Common myeloid progenitor, CD34-positive (primary cell): ENCODE measurements around the gene NR2E1.

Experiments used
- CTCF ChIA-PET: fragments of 350-600 bp; sonication (Branson Sonifier 250); formaldehyde crosslinking; loops from one replicate; lab custom pipeline; 2021; ENCODE audit warnings: antibody characterized with exemption; lab: Charles Lee
- POLR2A ChIA-PET: fragments of 350-600 bp; sonication (Branson Sonifier 250); formaldehyde crosslinking; loops from one replicate; lab custom pipeline; 2021; ENCODE audit warnings: antibody characterized with exemption; lab: Charles Lee
- DNase-seq, 3 donors: peaks; one replicate each; pipeline versions ENCODE4 v3.0.0 to v3.0.0-alpha.2; 2013
- H3K27ac ChIP-seq, 2 experiments: 1 replicate in 1 of 2; 2 replicates in 1 of 2; pipeline ENCODE4 v1.7.0; 2013; ENCODE audit warnings: inconsistent platforms in 2 of 2, low read length in 2 of 2, mild to moderate bottlenecking in 2 of 2, low read depth in 1 of 2, moderate library complexity in 1 of 2; ENCODE audit not compliant: severe bottlenecking in 2 of 2, insufficient read depth in 1 of 2, poor library complexity in 1 of 2
- H3K27me3 ChIP-seq, 5 experiments: replicated peaks in 2 of 5; 1 replicate in 3 of 5; 2 replicates in 2 of 5; pipeline versions ENCODE4 v1.6.1 to v1.7.0; 2013; ENCODE audit warnings: low read length in 4 of 5, mild to moderate bottlenecking in 2 of 5, moderate library complexity in 2 of 5, inconsistent platforms in 1 of 5; ENCODE audit not compliant: insufficient read depth in 5 of 5, control insufficient read depth in 4 of 5
- H3K36me3 ChIP-seq, 4 experiments: 1 replicate in 2 of 4; 2 replicates in 2 of 4; pipeline versions ENCODE4 v1.6.1 to v1.7.0; 2013; ENCODE audit warnings: low read length in 3 of 4, control low read depth in 1 of 4, mild to moderate bottlenecking in 1 of 4; ENCODE audit not compliant: control insufficient read depth in 4 of 4, insufficient read depth in 4 of 4
- H3K4me1 ChIP-seq, 4 experiments: 1 replicate in 3 of 4; 2 replicates in 1 of 4; pipeline versions ENCODE4 v1.6.1 to v1.7.1; 2013; ENCODE audit warnings: low read length in 3 of 4, mild to moderate bottlenecking in 3 of 4, control low read depth in 1 of 4, inconsistent platforms in 1 of 4, moderate library complexity in 1 of 4; ENCODE audit not compliant: control insufficient read depth in 4 of 4, insufficient read depth in 4 of 4; ENCODE audit errors: control extremely low read depth in 1 of 4
- H3K4me3 ChIP-seq, 7 experiments: 1 replicate in 4 of 7; 2 replicates in 3 of 7; pipeline versions ENCODE4 v1.5.1 to v1.7.0; 2013; ENCODE audit warnings: mild to moderate bottlenecking in 7 of 7, low read length in 6 of 7, moderate library complexity in 6 of 7, inconsistent platforms in 2 of 7, low read depth in 2 of 7, control low read depth in 1 of 7; ENCODE audit not compliant: insufficient read depth in 4 of 7, control insufficient read depth in 1 of 7; ENCODE audit errors: extremely low read depth in 1 of 7
- H3K9me3 ChIP-seq, 5 experiments: 1 replicate in 4 of 5; 2 replicates in 1 of 5; pipeline versions ENCODE4 v1.6.1 to v1.7.1; 2013; ENCODE audit warnings: low read length in 4 of 5, mild to moderate bottlenecking in 2 of 5, inconsistent platforms in 1 of 5, low read depth in 1 of 5, moderate library complexity in 1 of 5; ENCODE audit not compliant: control insufficient read depth in 4 of 5, insufficient read depth in 2 of 5; ENCODE audit errors: control extremely low read depth in 1 of 5
- WGBS: methylation state at CpG from one replicate; pipeline ENCODE4 v1.1.5; 2013; ENCODE audit not compliant: insufficient coverage; 5-methylcytosine and 5-hydroxymethylcytosine counted together

The NR2E1 gene

GRCh38 chr6:108170332-108171290 lies 4.8 kb downstream of the NR2E1 start:
- POLR2A ChIA-PET = no interaction called here
- H3K4me3 ChIP-seq = no peak overlapping the region

GRCh38 chr6:108171291-108171917 lies 5.6 kb downstream of the NR2E1 start:
- Histone ChIP-seq H3K9me3 (no peaks in the 10 kb centered on the region), H3K27me3 (peaks cover 16 to 100% (median 73%) of the 10 kb centered on the region in 5 experiments), H3K27ac (no peak overlapping the region), H3K36me3 (no peaks in the 10 kb centered on the region), H3K4me3 (no peak overlapping the region), H3K4me1 (peaks cover 0 to 53% (median 47%) of the 10 kb centered on the region in 4 experiments)
- ChIA-PET CTCF (interaction anchor here (0.8 to 1.6 kb wide), 2 partner anchors 9 to 12 kb away, joined by 3 to 4 read pairs; no protein-coding TSS in a partner anchor), POLR2A (no interaction called here)
- DNase-seq = no peak
- WGBS = 13% methylated on average over 17 of the region's 21 CpGs

More at GRCh38 chr6:108170332-108171290, 4.8 kb downstream of the NR2E1 start:
- 13% methylated on average over 21 of the region's 31 CpGs for WGBS
- Histone ChIP-seq H3K4me1 (peaks cover 0 to 53% (median 46%) of the 10 kb centered on the region in 4 experiments), H3K36me3 (no peaks in the 10 kb centered on the region), H3K27ac (no peak overlapping the region), H3K9me3 (no peaks in the 10 kb centered on the region), H3K27me3 (peaks cover 19 to 100% (median 78%) of the 10 kb centered on the region in 5 experiments)
- DNase-seq = no peak
- CTCF ChIA-PET = interaction anchor here (1.6 kb wide), 1 partner anchor 11 kb away, joined by 4 read pairs; no protein-coding TSS in a partner anchor

- no peak for DNase-seq
- peaks cover 16 to 100% (median 78%) of the 10 kb centered on the region in 5 experiments for H3K27me3 ChIP-seq
- POLR2A ChIA-PET = no interaction called here
These were observed 6.2 kb downstream of the NR2E1 start for GRCh38 chr6:108171918-108172516.

GRCh38 chr6:108174371-108175175 lies 8.8 kb downstream of the NR2E1 start:
- 4% methylated on average over 37 of the region's 43 CpGs for whole genome bisulfite sequencing
- DNase-seq = peak; percentile 71 to 88 (median 88)
- no peaks in the 10 kb centered on the region for H3K36me3 ChIP-seq
- peaks cover 0 to 25% (median 22%) of the 10 kb centered on the region in 4 experiments for H3K4me1 ChIP-seq
- ChIA-PET CTCF (interaction anchor here (0.9 to 1.2 kb wide), 2 partner anchors 12 to 317 kb away, joined by 3 read pairs; no protein-coding TSS in a partner anchor), POLR2A (interaction anchor here (1.2 kb wide), 1 partner anchor 8 kb away, joined by 3 read pairs; no protein-coding TSS in a partner anchor)
- H3K27ac ChIP-seq = no peak overlapping the region
- H3K27me3 ChIP-seq = peaks cover 25 to 100% (median 68%) of the 10 kb centered on the region in 5 experiments
- H3K9me3 ChIP-seq = no peaks in the 10 kb centered on the region
- peak overlapping the region in 1 of 7 experiments; percentile 32 for H3K4me3 ChIP-seq

More at GRCh38 chr6:108171918-108172516, 6.2 kb downstream of the NR2E1 start:
- Histone ChIP-seq H3K36me3 (no peaks in the 10 kb centered on the region), H3K4me3 (no peak overlapping the region), H3K9me3 (no peaks in the 10 kb centered on the region), H3K4me1 (peaks cover 0 to 50% (median 46%) of the 10 kb centered on the region in 4 experiments), H3K27ac (no peak overlapping the region)
- WGBS = 17% methylated on average over 1 of the region's 3 CpGs
- CTCF ChIA-PET = interaction anchor here (0.8 kb wide), 1 partner anchor 10 kb away, joined by 3 read pairs; no protein-coding TSS in a partner anchor

GRCh38 chr6:108175176-108175591 lies 9.4 kb downstream of the NR2E1 start:
- peaks cover 29 to 100% (median 69%) of the 10 kb centered on the region in 5 experiments for H3K27me3 ChIP-seq
- H3K36me3 ChIP-seq = no peaks in the 10 kb centered on the region
- H3K27ac ChIP-seq = no peak overlapping the region
- DNase-seq = no peak
- H3K4me1 ChIP-seq = peaks cover 0 to 24% (median 21%) of the 10 kb centered on the region in 4 experiments
- POLR2A ChIA-PET = interaction anchor here (0.6 to 1.2 kb wide), 2 partner anchors 8 to 319 kb away, joined by 3 read pairs; no protein-coding TSS in a partner anchor
- CTCF ChIA-PET = interaction anchor here (1.1 to 1.2 kb wide), 4 partner anchors 14 to 323 kb away, joined by 3 to 4 read pairs (median 3); no protein-coding TSS in a partner anchor
- peak overlapping the region in 3 of 7 experiments; percentile 11 to 23 (median 19) for H3K4me3 ChIP-seq
- no peaks in the 10 kb centered on the region for H3K9me3 ChIP-seq
- 12% methylated on average over 21 of the region's 22 CpGs for WGBS
